IPS DF 4.7 (cell line): ENCODE results near the gene PDE1C.
"Not testable (repeated sequence)": the region's sequence is repeated elsewhere in the genome, so short reads cannot be mapped to it uniquely, and the experiment has no call there.

Source experiments
- DNase-seq: peaks from one replicate; pipeline ENCODE4 v3.0.0-alpha.2; 2013; ENCODE audit warnings: low spot score; ENCODE audit errors: extremely low read depth

Gene PDE1C

DNA sequence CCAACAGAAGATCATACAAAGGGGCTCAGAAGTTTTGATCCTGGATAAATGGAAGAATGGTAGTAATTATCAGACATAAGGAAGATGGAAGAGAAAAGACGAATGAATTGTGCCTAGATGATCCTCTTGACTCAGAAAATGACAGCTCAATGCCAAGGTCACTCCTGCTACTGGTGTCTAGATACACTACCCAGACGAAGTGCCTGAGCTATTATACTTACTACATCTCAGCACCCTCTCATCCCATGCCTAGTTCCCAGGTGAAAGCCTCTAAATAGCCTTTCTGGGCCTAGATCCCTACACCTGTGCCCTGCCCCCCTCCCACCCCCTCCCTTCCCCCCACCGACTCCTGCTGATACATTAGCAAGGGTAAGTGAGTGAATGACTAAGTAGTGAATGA lies 25.5 kb downstream of the PDE1C start:
- no peak for DNase-seq

DNA sequence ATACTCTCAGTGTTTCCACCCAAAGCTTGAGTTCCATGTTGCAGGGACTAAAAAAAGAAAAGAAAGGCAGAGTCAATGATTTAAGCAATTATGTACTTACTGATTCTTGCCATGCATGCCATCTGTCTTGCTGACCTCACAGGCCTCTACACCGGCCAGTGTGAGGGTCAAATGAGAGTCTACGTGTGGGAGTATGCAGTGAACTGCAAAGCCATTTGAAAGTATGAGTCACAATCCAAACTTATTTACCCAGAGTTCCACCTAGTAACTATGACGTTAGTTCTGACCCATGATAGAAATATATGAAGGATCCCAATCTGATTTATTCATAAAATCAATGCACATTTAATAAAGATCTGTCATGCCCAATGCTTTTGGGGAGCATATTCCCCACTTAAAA lies 26.5 kb downstream of the PDE1C start:
- no peak for DNase-seq

DNA sequence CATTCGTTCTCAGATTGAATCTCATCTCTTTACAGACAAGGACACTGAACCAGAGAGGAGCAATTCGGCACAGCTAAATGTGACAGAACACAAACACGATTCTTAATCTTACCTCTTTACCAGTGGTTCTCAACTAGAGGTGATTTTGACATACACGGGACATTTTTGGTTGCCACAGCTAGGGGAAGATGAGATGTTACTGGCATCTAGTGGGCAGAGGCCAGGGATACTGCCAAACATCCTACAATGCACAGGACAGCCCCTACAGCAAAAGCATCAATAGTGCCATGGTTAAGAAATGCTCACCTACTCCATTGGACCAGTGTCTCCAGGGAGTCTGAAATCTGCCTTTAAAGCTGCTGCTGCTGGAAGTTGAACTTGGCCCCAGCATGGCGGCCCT lies 27.3 kb downstream of the PDE1C start:
- DNase-seq, result no peak

DNA sequence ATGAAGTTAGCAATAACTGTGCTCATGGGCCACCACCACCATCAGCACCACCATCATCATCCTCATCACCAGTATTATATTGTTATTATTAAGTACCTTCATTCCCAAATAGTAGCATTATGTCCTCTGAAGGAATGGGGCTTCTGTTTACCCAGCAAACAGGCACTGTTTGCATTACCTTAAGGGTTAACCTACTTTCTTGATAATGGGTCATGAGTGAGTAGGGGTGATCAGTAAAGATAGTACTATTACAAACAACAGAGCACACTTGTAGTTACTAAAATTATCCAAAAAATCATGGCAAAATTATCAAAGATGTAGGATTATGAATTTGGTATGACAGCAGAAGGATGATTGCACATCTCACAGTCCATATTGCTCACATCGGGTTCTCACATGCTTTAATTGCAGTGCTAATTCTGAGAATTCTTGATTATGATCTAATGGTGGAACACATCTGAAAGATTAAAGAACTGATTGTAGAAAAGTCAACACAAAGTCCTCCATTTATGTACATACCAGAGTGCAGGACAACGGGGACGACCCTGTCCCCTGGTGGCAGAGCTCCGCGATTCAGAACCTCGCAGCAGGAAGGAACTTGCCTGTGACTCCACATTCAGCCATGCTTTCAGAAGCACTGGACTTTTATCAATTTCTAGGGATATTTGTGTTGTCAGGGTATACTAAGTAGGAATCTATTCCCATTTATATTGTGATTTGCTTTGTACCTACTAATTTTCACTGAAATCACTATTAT lies 31.0 kb downstream of the PDE1C start:
- no peak for DNase-seq

DNA sequence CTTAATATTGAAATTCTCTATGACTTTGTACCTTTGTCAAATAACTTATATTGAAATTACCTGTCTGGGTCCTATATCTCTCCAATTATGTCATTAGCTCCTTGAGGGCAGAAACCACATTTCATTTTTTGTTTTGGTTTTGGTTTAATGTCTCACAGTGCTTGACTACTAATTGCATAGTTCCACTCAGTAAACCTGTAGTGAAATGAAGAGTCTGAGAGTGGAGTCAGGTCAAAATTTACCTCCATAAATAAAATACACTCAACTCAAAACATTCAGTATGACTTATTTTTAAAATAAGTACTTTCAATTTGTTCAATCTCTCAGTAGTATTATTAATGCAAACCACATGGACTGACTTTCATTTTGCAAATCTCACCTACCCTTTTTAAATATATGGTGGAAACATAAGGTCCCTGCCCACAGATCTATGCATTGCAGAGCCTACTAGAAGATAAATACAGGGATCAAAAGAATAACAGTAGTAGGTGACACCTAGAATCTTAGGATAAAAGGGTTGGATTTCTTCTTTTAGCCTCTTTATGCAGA lies 32.5 kb downstream of the PDE1C start:
- DNase-seq, result no peak

DNA sequence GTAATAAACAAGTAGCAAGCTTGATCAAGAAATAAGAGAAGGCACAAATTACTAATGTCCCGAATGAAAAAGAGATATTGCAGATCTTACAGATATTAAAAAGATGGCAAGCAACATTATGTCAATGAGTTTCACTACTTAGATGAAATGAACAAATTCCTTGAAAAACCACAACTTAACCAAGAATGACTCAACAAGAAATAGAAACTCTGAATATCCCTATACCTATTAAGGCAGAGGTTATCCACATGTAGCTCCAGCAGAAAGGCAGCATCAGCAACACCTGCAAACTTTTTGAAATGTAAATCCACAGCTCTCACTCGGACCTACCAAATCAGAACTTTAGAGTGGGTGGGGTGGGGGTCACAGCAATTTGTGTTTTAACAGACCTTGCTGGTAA lies 33.6 kb downstream of the PDE1C start:
- DNase-seq, result no peak

DNA sequence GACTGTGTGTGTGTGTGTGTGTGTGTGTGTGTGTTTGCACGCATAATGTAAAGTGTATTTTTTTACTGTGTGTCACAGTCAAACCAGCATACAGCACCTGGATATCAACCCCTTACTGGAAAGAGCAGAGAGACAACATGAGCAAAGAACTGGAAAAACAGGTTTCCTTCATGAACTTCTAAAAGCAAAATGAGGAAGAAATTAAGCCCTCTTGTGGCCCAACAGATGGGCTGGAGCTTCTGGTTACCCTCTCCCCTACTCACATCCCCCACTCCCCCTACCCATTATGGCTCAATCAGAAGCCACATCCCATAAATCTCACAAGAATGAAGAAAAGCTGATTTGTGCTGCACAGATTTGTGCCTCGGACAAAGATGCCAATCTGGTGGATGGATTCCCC lies 36.2 kb downstream of the PDE1C start:
- no peak for DNase-seq

DNA sequence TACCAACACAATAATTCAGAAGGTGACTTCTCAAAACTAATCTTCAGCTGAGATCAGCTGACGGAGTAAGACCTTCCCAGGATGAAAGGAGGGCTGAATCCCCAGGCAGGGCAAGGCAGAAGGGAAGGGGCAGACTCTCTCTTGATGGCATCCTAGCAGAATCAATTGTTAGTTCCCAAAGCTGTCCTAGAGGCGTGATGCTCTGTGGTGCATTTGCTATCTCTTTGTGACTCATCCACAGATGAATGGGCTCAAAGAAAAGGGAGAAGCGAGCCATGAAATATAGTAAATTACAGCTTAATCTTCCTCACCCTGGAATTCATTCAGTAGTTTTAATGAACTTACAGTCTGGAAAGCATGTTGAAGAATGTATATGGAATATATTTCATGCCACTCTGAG lies 37.2 kb downstream of the PDE1C start:
- DNase-seq, result no peak

DNA sequence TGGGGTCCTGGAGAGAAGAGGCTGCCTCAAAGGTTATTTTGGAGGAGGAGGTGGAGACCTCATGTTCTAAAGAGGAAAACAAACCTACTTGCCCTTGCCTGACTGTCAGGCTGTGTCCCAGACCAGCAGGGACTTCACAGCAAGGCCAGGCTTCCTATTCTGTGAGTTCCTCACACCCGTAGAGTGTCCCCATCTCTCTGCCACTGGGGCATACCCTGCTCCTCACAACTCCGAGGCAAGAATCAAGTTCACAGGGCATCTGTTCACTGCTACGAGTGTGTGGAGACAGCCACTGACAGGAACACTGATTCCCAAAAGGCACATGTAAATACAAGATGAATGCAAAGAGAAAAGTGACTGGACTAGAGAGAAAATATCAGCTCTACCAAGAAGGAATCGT lies 38.0 kb downstream of the PDE1C start:
- no peak for DNase-seq

DNA sequence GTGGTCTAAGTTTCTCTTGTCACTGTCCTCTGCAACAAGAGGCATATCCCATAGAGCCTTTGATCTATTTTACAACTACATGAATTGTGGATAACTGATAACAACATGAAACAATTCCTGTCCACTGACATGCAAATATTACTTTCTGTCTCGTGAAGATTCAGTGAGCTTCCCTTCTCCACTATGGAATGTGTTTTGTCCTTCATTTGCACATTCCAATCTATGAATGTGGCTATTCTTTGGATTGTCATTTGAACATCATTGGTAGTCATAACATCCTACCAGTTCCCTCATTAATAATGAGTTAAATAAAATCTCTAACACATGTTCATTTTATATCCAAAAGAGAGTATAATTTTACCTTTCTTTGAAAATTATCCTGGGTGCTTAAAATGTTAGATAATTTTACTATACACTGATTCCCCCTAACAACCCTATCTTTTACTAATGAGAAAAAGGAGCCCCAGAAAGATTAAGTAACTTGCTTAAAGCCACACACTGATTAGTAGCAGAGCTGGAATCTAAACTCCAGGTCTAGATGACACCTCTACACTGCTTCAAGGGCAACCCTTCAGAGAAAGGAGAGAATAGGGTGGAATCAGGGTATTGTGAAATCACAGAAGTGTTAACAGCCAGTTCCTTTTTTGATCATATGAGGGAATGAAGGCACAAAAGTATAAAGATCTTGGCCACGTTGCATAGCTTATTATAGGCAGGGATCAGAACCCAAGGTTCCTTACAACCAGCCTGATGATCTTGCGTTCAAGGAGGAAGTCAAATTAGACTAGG lies 39.1 kb downstream of the PDE1C start:
- DNase-seq, result no peak

DNA sequence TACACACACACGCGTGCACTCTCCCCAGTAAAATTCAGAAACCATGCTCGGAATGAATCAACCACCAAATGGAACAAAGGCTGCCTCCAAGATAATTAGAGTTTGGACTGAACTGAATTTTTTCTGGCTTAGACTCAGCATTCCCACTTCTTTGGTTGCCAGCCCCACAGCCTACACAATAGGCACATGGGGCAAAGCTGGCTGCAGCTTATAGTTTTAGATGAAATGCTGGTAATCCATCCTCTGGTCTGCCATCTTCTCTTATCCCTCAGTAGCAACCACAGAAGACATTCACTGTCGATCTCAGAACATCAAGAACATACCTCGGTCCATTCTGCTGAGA lies 44.2 kb downstream of the PDE1C start:
- DNase-seq, result no peak

DNA sequence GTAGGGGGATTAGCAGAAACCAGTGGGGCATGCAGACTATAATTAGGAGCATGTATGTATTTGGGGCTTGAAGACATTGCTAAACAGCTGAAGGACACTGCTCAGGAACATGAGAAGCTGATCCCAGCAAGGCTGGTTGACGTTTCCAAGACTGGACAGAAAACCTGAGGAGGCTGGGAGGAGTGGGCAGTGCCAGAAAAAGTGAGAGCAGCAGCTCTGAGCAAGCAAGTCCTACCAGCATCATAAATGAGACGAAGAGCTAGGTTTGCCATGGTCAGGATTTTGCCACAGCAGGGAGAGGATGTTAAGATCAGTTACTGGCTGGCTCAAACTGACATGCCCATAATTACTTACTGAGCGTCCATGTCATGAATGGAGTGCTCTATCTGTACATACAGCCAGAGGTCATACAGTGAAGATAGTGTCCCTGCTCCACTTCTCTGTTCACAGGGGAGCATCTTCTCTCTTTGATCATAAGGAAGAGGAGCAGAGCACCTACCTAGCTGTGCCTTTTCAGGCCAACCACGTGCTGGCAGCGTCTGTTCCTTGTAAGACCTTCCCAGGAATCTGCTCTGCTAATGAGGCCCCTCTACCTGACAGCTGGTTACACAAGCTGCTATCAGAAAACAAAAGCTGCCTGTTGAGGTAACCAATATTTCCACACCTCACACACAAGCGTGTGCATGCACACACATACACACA lies 44.7 kb downstream of the PDE1C start:
- no peak for DNase-seq

DNA sequence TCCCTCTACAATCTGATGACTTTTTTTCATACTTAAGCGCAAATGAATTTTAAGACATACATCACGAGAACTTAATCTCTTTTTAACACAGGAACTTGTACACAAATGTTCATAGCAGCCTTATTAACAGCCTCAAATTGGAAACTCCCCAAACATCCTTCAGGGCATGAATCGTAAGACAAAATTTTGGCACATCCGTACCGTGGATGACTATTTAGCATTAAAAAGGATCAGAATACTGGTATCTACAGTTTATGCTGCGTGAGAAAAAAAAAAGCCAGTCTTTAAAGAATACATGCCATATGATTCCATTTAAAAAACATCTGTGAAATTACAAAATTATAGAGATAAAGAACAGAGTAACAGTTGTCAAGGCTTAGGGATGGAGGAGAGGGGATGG lies 46.8 kb downstream of the PDE1C start:
- DNase-seq, result no peak

DNA sequence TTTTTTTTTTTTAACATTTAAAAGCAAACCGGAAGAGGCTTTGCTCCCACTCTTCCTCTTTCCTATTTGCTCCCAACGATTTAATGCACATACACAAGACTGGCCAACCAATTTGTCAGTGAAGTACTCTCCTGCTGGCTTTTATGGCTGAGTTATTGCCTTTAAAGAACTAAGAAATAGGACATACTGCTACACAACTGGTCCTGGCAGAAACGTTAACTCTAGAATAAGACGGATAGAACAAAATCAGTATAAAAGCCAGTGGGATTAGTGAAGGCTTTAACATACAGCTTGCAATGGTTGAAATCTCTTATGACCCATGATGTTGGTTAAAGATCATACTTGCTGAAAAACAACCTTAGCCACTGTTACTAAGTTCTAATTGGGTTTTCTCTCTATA lies 47.2 kb downstream of the PDE1C start:
- no peak for DNase-seq

DNA sequence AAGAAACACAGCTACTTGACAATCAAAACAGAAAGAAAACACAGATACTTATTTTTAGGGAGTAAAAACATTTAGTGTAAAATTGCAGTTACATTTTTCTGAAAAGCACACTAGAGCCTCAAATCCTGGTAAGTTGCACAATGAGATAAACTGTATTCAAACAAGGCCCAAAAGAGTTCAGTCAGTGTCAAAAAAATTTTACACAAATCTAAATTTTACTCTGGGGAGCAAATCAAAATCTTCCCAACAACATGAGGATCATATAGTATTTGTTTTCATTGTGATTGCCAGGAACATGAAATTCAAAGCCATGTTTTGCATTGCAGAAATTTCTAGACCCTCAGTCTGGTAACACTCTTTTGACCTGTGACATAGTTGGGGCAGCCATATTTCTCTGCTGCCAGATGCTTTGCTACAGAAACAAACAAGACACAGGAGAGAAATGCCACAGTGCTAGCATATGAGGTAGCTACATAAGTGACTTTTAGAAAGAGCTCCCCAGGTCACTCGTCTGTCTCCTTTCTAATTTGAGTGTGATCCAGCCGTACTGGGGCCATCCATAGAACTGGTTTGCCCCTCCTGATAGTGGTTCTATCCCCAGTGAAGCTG lies 49.6 kb downstream of the PDE1C start:
- no peak for DNase-seq

DNA sequence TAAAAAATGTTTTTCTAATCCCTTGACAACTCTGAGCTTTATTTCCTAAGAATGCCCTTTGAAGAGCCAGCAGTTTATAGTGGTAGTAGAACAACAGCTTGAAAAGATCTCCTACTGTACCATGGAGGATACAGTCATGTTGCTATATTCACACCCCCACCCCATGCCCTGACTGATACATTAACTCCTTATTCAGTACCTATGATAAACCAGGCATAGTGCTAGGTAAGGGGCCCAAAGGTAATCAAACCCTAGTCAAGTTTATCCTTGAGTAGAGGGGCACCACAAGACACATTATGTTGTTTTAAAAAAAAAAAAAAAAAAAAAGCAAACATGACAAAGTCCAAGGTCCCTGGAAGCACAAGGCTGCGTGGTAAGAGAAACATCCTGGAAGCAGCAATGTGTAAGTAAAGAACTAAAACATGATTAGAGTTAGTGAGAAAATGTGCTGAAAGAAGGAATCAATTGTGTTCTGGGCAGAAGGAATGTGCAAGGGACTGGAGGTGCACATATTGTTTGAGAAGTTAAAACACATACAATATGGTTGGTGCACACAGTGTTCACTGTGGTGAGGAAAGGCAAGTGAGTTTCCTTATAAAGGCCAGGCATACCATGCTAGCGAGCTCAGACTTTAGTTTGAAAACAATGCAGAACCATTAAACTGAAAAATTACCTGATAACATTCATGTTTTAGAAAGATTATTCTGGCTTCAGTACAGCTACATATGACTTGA lies 51.2 kb downstream of the PDE1C start:
- DNase-seq, result no peak

DNA sequence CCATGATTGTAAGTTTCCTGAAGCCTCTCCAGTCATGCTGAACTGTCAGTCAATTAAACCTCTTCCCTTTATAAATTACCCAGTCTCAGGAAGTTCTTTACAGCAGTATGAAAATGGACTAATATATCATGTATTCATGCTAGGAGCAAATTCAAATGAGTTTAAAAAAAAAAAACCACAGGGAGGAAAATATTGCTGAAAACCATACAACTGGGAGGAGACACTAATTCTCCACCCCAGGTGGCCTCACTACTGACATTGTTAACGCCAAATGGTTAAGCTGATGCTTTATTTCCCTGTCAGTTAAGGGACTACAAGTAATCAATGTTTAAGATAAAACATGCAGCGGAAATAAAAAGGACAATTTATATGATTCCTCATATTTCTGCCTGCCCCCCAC lies 55.1 kb downstream of the PDE1C start:
- no peak for DNase-seq

DNA sequence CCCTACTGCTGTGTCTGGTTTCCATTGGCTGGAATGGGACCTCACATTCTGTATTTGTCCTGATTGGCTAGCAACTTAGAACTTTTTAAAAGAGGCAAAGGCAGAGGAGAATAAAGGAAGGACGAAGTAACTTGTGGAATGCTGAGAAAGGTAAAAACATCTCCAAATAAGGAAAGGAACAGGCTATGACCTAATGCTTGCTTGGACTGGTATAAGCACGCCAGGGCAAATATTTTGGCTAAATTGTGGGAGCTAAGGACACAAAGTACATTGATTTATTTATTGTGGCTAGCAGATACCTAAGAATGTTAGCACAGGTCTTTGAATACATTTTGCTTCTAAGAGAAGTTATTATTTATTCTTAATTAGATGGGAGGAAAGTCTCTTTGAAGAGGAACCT lies 56.7 kb downstream of the PDE1C start:
- DNase-seq, result not testable (repeated sequence)

DNA sequence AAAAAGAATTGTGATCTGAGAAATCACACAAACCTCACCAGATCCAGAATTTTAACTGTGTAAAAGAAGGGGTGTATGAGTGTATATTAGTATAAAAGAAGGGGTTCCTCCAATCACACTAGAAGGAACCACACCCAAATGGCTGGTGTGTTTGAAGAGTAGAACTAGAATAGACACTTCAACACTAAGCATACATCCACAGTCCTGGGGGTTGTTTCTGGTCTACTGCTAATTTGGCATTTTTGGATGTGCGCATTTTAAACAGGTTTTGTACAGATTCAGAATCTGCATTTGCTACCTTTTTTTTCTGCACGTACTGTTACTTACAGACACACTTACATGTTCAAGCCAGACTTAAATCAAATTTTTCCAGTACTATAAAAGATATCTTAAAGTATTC lies 64.6 kb downstream of the PDE1C start:
- DNase-seq, result no peak

DNA sequence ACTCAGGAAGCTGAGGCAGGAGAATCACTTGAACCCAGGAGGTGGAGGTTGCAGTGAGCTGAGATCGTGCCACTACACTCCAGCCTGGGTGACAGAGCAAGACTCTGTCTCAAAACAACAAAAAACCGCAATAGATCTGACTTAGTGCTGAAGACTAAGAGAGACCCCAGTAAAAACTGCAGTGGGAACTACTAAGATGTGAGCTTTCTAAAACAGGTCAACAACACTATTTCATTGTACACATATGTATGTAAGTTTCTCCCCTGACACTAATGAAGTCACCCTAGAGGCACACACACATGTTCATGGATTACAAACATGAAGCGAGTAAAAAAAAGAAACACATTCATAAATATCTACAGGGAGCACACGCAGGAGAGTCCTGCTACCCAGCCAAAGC lies 68.3 kb downstream of the PDE1C start:
- DNase-seq, result no peak

DNA sequence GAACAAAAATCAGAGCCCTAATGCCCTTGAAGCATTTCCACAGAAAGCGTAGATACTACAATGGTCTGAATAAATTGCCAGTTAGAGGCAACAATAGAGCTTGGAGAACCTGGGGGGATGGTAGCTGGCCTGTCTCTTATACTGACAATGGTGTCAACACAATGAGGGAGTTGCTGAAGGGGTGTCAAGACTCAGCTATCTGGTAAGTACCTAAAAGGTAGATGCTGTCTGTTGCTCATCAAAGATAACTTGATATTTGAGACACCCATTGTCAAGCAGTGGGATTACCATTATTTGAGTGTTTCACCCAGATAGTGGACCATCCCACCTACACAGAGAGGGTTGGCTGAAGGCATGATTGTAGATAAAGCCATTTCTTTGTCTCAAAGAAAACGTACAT lies 72.8 kb downstream of the PDE1C start:
- no peak for DNase-seq
